Stimulated activated CD4-positive, alpha-beta T cell treated with anti-CD3 and anti-CD28 coated beads, Interleukin-12 subunit alpha, Interleukin-12 subunit beta, amount 100 ng/mL, for 24 hours (primary cell): ENCODE results near the gene RPS14.

ENCODE experiments used
- DNase-seq, 2 experiments: peaks; one replicate each; pipeline ENCODE4 v3.0.0-alpha.2; 2020; ENCODE audit warnings: low read depth in 2 of 2

RPS14 gene

GRCh38 chr5:150449517-150450339, at the start of gene RPS14:
Gene RPS14 (minus strand): TSS chr5:150449739. CDS start chr5:150447733, 2,006 bp downstream.
- DNase-seq = peak; percentile 86 to 95

- no peak for DNase-seq
These were observed 49.4 kb upstream of the RPS14 start for GRCh38 chr5:150498971-150499370.

- no peak for DNase-seq
These were observed 49.0 kb upstream of the RPS14 start for GRCh38 chr5:150498501-150498900.

- no peak for DNase-seq
These were observed 48.4 kb upstream of the RPS14 start for GRCh38 chr5:150497989-150498317.

- DNase-seq = no peak
These were observed 47.9 kb upstream of the RPS14 start for GRCh38 chr5:150497274-150497988.

GRCh38 chr5:150496534-150496933, 47.0 kb upstream of the RPS14 start:
- DNase-seq = no peak

GRCh38 chr5:150496098-150496497, 46.6 kb upstream of the RPS14 start:
- no peak for DNase-seq

DNA sequence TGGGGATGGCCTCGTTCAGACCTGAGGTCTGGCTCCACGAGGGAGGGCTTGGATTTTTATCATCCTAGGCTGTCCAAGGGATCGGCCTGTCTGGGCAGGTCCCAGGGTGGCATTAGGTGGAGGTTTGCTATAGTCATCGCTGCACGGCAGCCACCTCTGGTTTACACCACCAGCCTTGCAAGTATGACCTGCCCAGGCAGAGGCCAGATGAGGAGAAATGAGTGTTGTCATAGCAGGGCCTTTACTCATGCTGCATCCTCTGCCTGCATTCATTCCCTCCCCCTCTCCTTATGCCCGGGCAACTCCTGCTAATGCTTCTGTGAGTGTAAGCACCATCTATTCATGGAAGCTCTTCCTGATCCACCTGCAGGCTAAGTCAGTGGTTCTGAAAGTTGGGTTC, 43.1 kb upstream of the RPS14 start:
- no peak for DNase-seq

DNA sequence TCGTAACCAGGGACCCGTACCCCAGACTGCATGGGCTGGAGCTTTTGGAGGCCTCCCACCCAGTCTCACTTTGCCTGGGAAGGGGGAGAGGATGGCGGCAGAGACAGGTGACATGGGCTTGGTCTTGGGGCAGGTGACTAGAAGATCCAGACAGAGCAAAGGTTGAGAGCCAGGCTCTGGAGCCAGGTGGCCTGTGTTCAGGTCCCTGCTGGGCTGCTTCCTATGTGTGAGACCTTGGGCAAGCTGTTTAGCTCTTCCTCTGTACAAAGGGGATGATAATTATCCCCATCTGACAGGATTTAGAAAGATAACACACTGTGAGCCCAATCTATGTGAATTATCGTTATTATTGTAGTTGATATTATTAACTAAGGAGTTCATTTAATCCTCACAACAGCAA, 42.3 kb upstream of the RPS14 start:
- no peak for DNase-seq

GRCh38 chr5:150490754-150491153, 41.2 kb upstream of the RPS14 start:
- no peak for DNase-seq

GRCh38 chr5:150490296-150490669, 40.7 kb upstream of the RPS14 start:
- no peak for DNase-seq

DNA sequence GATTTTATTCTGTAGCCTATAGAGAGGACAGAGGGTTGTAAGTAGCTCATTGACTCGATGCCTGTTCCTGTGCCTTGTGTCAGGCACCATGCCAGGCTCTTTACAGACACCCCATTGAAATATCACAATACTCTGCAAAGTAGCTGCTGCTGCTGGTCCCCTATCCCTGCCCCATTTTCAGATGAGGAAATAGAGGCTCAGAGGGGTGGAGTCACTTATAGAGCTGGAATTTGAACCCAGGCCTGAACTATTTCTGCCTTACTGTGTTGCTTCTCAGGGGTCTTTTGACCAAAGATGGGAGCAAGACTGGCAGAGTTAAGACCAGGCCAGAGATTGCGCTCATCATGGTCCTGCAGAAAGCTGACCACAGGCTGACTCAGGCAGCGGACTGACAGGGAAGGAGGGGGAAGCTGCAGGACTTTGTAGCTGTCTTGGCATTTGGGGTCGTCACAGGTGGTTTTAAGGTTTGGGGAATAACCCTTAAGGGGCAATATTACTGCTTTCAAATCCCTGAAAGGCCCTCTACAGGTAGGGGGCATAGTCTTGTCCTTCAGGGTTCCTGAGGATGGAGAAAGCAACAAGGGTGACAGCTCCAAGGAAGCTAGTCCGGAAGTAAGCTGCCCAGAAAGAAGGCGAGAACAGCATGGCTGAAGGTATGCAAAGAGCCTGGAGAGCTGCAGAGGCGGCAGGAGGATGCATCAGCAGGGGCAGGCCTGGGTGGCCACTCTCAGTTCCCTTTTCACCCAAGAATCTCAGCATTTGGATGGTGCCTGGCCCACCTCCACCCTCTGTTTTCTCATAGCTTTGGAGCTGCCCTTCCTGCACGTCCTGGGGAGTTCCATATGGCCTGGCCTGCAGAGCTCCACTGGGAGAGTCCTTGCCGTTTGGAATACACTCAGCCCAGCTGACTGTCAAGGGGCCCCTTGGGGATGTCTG, 40.1 kb upstream of the RPS14 start:
- no peak for DNase-seq

DNA sequence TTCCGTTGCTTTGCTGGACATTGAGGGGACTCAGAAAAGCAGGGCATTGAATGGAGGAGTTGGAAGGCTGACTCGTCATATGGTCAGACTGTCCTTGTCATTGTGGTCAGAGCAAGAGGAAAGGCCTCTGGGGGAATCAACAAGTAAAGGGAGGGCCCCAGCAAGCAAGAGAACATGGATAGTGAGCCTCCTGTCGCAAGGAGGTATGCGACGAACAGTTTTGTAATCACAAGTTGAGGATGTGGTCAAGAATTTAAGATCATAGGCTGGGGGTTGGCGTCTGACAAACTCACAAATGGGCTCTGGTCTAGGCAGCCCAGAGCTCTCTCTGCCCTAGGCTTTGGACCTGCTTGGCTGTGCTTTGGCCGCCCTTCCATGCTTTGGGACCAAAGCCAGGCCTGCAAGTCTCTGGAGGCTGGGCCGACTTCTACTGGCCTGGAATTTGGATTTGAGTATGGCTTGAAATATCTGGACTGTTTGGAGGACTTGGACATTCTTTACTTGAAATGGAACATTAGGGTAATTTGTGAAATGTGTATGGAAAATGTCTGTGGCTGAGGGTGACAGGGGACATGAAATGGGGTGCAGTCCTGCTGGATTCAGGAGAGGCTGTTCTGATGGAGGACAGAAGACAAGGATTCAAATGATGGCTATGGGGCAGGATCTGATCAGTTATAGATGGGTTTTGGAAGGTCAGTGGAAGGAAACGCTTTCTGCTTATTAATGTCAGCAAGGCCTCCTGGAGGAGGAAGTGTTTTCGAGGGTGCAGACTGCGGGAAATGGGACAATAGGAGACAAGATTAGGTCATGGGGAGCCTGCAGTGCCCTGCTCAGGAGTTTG, 39.2 kb upstream of the RPS14 start:
- no peak for DNase-seq

DNA sequence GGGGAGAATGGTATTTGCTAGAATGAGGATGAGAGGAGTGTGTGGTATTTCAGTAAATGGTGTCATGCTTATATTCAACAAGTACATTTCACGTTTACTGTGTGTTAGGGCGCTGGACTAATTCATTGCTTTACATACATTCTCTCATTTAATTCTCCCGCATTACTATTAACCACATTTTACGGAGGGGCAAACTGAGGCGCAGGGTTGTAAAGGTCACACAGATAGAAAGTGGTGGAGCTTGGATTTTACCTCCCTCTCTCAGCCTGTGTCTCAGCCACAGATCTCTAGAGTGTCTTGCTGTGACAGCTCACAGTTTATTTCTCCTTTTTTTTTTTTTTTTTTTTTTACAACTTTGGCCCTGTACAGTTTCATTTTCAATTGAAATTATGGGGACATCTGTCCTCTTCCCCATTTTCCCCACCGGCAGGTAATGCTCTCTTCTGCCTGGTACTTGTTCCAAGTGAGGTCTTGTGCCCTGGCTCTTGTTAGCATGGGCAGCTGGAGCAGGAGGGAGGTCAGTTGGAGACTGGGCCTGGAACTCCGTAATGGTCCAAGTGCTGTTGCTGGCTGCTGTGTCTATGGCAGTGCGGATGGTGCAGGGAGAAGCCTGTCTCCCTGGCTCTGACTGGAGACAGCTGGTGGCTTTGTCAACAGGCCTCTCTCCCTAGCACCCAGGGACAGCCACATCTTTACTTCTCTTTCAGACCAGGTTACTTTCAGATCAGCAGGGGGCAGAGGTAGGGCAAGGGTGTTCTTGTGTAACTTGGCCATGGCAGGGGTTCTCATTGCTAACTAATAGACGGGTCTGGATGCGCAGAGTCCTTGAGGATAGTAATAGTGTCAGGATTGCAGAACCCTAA, 37.9 kb upstream of the RPS14 start:
- DNase-seq = no peak

DNA sequence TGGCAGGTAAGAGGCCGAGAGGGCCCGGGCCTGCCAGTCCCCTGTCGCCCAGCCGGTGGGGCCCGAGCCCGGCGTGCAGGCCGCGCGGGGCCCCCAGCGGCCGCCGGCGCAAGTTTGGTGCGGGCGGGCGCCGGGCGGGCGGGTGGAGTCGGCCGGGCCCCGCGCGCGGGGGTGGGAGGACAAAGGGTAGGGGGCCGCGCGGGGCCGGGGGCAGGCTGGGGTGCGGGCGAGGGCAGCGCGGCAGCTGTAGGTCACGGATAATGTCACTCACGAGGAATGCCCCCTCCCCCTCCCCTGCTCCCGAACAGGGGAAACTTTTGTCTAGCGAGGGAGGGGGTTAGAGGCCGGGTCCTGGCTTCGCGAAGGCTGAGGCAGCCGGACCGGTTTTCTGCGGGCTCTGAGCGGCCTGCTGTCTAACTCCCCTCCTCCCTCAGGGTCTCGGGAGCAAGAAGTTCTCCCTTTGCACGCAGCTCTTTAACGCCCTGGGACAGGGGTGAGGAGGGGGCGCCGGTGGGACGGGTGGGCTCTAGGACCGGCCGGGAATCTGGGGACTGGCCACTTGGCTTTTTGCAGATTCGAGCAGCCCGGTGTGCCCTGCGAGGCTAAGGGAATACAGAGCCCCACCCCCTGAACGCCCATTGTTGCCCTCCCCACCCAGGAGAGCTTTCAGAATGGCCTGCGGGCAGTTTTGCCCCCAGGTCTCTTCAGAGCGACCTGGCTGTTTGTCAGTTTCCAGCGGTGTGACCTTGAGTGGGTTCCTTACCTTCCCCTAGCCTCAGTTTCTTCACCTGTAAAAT, 37.1 kb upstream of the RPS14 start:
- peak in 1 of 2 experiments; percentile 20 for DNase-seq

DNA sequence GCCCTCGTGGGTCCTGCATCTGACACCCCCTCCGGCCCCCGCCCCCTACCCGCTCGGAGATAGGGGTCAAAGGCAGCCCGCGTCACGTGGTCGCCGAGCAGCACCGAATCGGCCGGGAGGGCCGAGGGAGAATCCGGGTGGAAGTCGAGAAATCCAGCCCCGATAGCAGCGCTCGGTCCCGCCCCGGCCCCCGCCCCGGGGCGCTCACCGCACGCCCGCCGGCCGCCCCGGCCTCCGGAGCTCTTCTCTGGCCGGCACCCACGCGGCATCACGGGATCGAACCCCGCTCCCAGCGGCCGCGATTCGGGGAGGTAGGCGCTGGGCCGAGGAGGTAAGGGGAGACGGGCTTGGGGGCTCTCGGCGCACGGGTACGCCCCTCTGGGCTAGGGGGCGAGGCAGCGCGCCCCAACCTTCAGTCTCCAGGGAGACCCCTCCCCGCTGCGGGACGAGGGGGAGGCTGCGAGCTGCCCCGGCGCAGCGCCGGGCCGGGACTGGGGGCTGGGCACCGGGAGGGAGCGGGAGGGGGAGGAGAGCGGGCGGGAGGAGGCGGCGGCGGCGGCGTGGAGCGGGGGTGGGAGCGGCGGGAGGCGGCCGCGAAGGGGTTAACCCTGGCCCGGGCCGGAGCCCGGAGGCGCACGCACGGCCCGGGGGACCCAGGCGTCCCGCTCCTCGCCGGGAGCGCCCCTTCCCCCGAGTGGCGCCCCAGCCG, 36.3 kb upstream of the RPS14 start:
- peak in 1 of 2 experiments; percentile 16 for DNase-seq

DNA sequence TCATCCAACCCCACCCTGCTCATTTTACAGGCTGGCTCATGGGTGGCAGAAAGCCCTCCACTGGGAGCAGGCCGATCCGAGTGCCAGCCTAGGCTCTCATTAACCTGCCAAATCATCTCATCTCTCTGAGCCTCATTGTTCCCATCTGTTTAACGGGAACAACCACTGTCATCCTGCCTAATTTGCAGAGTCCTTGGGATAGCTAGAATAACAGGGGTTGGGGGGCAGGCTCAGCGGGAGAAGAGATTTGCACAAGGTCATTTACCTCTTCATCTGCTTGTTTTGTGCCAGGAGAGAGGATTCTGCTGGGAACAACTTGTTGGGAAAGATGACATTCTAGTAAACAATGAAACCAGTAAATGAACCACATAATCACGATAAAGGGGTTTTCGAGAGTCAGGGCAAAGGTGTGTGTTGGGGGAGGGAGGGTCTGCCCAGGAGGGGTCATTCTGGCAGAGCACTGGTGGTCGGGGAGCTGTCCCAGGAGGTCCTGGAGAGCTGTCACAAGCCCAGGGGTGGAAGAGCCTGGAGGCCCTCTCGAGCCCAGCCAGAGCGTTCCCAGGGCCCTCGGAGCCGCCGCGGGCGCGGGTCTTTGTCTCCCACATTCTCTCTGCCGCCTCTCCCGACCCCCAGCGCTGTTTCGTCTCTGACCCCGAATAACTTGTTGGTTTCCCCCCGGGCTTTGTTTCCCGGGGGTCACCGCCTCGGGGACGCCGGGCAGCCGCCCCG, 35.6 kb upstream of the RPS14 start:
- no peak for DNase-seq

- DNase-seq = no peak
These were observed 32.5 kb upstream of the RPS14 start for GRCh38 chr5:150481972-150482406.
